Panc1 (cell line): ENCODE measurements around the gene SEMA4D. TPM values are rescaled to one million over a fixed set of nuclear protein-coding genes. Genes with fewer than 3 reads are reported as not detected.

Experiments
- ATAC-seq: fragments of 200-7000 bp; cut with Tn5 transposase; 2 replicates; pipeline ENCODE4 v1.9.1; 2020; ENCODE audit warnings: mild to moderate bottlenecking, moderate library complexity
- BruUV-seq: library from RNA; stranded (reverse); fragments of 400-500 nt; replicated peaks from 2 replicates; lab custom pipeline; 2021; lab: Mats Ljungman, UMichigan
- CTCF ChIA-PET: fragments of 300-600 bp; sonication (Branson Sonifier 250); formaldehyde crosslinking; loops from one replicate; lab custom pipeline; 2022; ENCODE audit warnings: antibody characterized with exemption; lab: Charles Lee
- POLR2A ChIA-PET: fragments of 300-600 bp; sonication (Branson Sonifier 250); formaldehyde crosslinking; loops from one replicate; lab custom pipeline; 2022; ENCODE audit warnings: antibody characterized with exemption; lab: Charles Lee
- DNase-seq: peaks from one replicate; pipeline ENCODE4 v3.0.0-alpha.2; 2010; ENCODE audit warnings: low read depth, low spot score
- H3K27ac ChIP-seq: 2 replicates; pipeline ENCODE4 v1.5.1; 2011; ENCODE audit warnings: mild to moderate bottlenecking, low read length, inconsistent platforms
- H3K27me3 ChIP-seq: fragments of 200-500 bp; sonication (Bioruptor generic); 2 replicates; pipeline ENCODE4 v1.6.0; 2014; ENCODE audit warnings: low read length, inconsistent platforms; ENCODE audit not compliant: control insufficient read depth, insufficient read depth
- H3K36me3 ChIP-seq: fragments of 200-500 bp; sonication (Bioruptor generic); 2 replicates; pipeline ENCODE4 v1.5.1; 2014; ENCODE audit warnings: inconsistent platforms, mild to moderate bottlenecking, low read length, moderate library complexity; ENCODE audit not compliant: control insufficient read depth, insufficient read depth
- H3K4me1 ChIP-seq: 2 replicates; pipeline ENCODE4 v1.5.1; 2011; ENCODE audit warnings: inconsistent platforms, mild to moderate bottlenecking, low read length, moderate library complexity; ENCODE audit not compliant: control insufficient read depth, insufficient read depth
- H3K4me3 ChIP-seq, 2 experiments: 2 replicates each; pipeline ENCODE4 v1.5.1; 2011 to 2012; ENCODE audit warnings: low read depth in 2 of 2, low read length in 2 of 2, mild to moderate bottlenecking in 2 of 2, inconsistent platforms in 1 of 2, moderate library complexity in 1 of 2
- H3K9me3 ChIP-seq: fragments of 200-500 bp; sonication (Bioruptor generic); 2 replicates; pipeline ENCODE4 v1.5.1; 2014; ENCODE audit warnings: low read depth, mild to moderate bottlenecking, inconsistent platforms, low read length, moderate library complexity; ENCODE audit not compliant: control insufficient read depth, insufficient read depth
- POLR2AphosphoS5 ChIP-seq: IDR thresholded peaks from 2 replicates; pipeline ENCODE4 v1.6.1; 2012; ENCODE audit warnings: mild to moderate bottlenecking, low read depth, low read length, moderate library complexity
- SIN3A ChIP-seq: IDR thresholded peaks from 2 replicates; pipeline ENCODE4 v1.6.1; 2012; ENCODE audit warnings: low read depth, mild to moderate bottlenecking, low read length, moderate library complexity, borderline replicate concordance; ENCODE audit not compliant: insufficient read depth
- TCF7L2 ChIP-seq: IDR thresholded peaks from 2 replicates; pipeline ENCODE4 v1.6.1; 2011; ENCODE audit warnings: mild to moderate bottlenecking, low read depth, low read length, inconsistent platforms
- in situ Hi-C: cut with HindIII; loops from 2 replicates; pipeline ENCODE4 v1.10.0; 2016; ENCODE audit warnings: low sequenced_read_pairs, low pct_unique_long_range_greater_than_20kb
- intact Hi-C: fragments of 100-400 bp; cut with micrococcal nuclease; formaldehyde crosslinking; loops from one replicate; pipeline ENCODE4 v1.10.0; 2022; ENCODE audit not compliant: unreplicated experiment
- total RNA-seq: library from RNA; stranded (reverse); gene quantifications from one replicate; pipeline ENCODE4 v1.2.1, GENCODE V29; 2021; ENCODE audit not compliant: unreplicated experiment
- TF ChIP-seq, protein P1 (sequence below): fragments of 450-650 bp; IDR thresholded peaks from 2 replicates; pipeline ENCODE4 v1.5.1; 2017; ENCODE audit warnings: mild to moderate bottlenecking
- TF ChIP-seq, protein P2 (sequence below), 2 experiments: IDR thresholded peaks; 2 replicates each; pipeline ENCODE4 v1.6.1; 2011 to 2012; ENCODE audit warnings: low read depth in 2 of 2, control low read depth in 1 of 2, low read length in 1 of 2, mild to moderate bottlenecking in 1 of 2, moderate library complexity in 1 of 2; ENCODE audit not compliant: insufficient read depth in 1 of 2

Gene SEMA4D
- total RNA-seq, 1 experiment from 2014 or later = 6.5 TPM

DNA sequence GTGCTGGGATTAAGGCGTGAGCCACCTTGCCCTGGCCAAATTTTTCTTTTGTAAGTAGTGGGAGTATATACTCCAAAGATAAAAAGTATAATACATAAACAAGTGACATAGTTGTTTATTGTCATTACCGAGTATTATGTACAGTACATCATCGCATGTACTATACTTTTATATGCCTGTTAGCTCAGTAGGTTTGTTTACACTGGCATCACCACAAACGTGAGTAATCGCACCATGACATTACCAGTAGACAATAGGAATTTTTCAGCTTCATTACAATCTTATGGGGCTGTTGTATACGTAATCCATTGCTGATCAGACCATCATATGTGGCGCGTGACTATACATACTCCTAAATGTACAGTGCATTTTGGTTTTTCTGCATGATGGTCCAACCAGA lies 169.8 kb downstream of the SEMA4D start:
- in situ Hi-C loops = no loop called here
- Histone ChIP-seq H3K27ac (no peak overlapping the region), H3K4me3 (no peak overlapping the region), H3K4me1 (no peaks in the 10 kb centered on the region), H3K36me3 (peaks cover 3% of the 10 kb centered on the region; the same call in 1 of the 2 replicates), H3K9me3 (no peaks in the 10 kb centered on the region), H3K27me3 (no peaks in the 10 kb centered on the region)
- no peak for TF ChIP-seq TCF7L2
- TF ChIP-seq POLR2AphosphoS5 = no peak
- TF ChIP-seq, protein P1, sequence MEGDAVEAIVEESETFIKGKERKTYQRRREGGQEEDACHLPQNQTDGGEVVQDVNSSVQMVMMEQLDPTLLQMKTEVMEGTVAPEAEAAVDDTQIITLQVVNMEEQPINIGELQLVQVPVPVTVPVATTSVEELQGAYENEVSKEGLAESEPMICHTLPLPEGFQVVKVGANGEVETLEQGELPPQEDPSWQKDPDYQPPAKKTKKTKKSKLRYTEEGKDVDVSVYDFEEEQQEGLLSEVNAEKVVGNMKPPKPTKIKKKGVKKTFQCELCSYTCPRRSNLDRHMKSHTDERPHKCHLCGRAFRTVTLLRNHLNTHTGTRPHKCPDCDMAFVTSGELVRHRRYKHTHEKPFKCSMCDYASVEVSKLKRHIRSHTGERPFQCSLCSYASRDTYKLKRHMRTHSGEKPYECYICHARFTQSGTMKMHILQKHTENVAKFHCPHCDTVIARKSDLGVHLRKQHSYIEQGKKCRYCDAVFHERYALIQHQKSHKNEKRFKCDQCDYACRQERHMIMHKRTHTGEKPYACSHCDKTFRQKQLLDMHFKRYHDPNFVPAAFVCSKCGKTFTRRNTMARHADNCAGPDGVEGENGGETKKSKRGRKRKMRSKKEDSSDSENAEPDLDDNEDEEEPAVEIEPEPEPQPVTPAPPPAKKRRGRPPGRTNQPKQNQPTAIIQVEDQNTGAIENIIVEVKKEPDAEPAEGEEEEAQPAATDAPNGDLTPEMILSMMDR = no peak
- TF ChIP-seq, protein P2, sequence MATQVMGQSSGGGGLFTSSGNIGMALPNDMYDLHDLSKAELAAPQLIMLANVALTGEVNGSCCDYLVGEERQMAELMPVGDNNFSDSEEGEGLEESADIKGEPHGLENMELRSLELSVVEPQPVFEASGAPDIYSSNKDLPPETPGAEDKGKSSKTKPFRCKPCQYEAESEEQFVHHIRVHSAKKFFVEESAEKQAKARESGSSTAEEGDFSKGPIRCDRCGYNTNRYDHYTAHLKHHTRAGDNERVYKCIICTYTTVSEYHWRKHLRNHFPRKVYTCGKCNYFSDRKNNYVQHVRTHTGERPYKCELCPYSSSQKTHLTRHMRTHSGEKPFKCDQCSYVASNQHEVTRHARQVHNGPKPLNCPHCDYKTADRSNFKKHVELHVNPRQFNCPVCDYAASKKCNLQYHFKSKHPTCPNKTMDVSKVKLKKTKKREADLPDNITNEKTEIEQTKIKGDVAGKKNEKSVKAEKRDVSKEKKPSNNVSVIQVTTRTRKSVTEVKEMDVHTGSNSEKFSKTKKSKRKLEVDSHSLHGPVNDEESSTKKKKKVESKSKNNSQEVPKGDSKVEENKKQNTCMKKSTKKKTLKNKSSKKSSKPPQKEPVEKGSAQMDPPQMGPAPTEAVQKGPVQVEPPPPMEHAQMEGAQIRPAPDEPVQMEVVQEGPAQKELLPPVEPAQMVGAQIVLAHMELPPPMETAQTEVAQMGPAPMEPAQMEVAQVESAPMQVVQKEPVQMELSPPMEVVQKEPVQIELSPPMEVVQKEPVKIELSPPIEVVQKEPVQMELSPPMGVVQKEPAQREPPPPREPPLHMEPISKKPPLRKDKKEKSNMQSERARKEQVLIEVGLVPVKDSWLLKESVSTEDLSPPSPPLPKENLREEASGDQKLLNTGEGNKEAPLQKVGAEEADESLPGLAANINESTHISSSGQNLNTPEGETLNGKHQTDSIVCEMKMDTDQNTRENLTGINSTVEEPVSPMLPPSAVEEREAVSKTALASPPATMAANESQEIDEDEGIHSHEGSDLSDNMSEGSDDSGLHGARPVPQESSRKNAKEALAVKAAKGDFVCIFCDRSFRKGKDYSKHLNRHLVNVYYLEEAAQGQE (IDR thresholded peaks at IDR 0.05; ENCODE audit: insufficient read depth in 1 of 2, low read depth in 2 of 2, low read length in 1 of 2) = no peak
- no peak for TF ChIP-seq SIN3A
- no peak for DNase-seq
- intact Hi-C loops = no loop called here
- CTCF ChIA-PET = no interaction called here
- BruUV-seq = no TSS peak
- 0 out of 2 replicates have a peak, but pooled peaks have one; percentile 34 for ATAC-seq
- POLR2A ChIA-PET = no interaction called here

DNA sequence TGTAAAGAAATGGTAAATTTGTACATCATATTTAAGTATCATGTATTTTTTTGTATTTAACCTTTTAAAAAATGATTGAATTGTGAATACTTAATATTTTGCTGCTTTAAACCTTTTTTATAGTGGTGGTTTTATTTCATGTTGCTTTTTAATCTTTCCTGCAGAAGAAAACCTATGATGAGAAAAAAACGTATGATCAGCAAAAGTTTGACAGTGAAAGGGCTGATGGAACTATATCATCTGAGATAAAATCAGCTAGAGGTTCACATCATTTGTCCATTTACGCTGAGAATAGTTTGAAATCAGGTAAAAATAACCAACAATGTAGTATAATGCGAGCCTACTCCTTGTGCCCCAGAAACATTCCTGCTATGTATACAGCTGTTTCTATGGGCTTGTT lies 172.2 kb downstream of the SEMA4D start:
- no TSS peak for BruUV-seq
- ChIA-PET POLR2A (no interaction called here), CTCF (no interaction called here)
- peaks cover under 1% of the 10 kb centered on the region for H3K36me3 ChIP-seq
- DNase-seq = no peak
- no peaks in the 10 kb centered on the region for H3K4me1 ChIP-seq
- no peak overlapping the region for H3K27ac ChIP-seq
- in situ Hi-C loops (no loop called here), intact Hi-C loops (no loop called here)
- no peak for ATAC-seq
- no peaks in the 10 kb centered on the region for H3K9me3 ChIP-seq
- no peaks in the 10 kb centered on the region for H3K27me3 ChIP-seq
- no peak overlapping the region for H3K4me3 ChIP-seq
- TF ChIP-seq TCF7L2 = no peak
- TF ChIP-seq, protein P1 = no peak
- TF ChIP-seq SIN3A = no peak
